ENCODE data around the gene NMRK2.

DNA sequence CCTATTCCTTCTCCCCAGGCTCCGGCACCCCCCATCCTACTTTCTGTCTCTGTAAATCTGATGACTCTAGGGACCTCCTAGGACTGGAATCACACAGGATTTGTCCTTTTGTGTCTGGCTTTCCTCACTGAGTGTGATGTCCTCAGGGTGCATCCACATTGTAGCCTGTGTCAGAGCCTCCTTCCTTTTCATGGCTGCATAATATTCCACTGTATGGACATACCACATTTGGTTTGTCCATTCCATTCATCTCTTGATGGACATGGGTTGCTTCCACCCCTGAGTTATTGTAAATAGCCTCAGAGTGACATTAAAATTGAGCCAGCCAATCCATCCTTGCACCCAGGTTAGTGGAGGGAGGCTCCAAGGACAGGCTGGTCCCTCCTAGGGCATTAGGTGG lies 22.8 kb upstream of the NMRK2 start:
- TF ChIP-seq CTCF (conservative IDR thresholded peaks at IDR 0.05; ENCODE audit: low read length) = no peak
- no peak for TF ChIP-seq EZH2phosphoT487 (IDR thresholded peaks at IDR 0.05; ENCODE audit: borderline replicate concordance)

All from Loucy (cell line).